Measurements from ENCODE around the gene ANKS1B.
"Not testable (repeated sequence)": the region's sequence is repeated elsewhere in the genome, so short reads cannot be mapped to it uniquely, and the experiment has no call there.

ANKS1B gene

GRCh38 chr12:99759444-99759843, 225.3 kb downstream of the ANKS1B start:
- no peak for DNase-seq (ENCODE audit: low read depth in 2 of 2)

GRCh38 chr12:99758997-99759396, 225.7 kb downstream of the ANKS1B start:
- DNase-seq (ENCODE audit: low read depth in 2 of 2): no peak

- no peak for DNase-seq (ENCODE audit: low read depth in 2 of 2)
Observed at GRCh38 chr12:99752740-99753139, 232.0 kb downstream of the ANKS1B start.

GRCh38 chr12:99746538-99746937, 238.2 kb downstream of the ANKS1B start:
- DNase-seq (ENCODE audit: low read depth in 2 of 2): no peak

- DNase-seq (ENCODE audit: low read depth in 2 of 2): no peak
Observed at GRCh38 chr12:99745895-99746294, 238.8 kb downstream of the ANKS1B start.

GRCh38 chr12:99745121-99745520, 239.6 kb downstream of the ANKS1B start:
- no peak for DNase-seq (ENCODE audit: low read depth in 2 of 2)

- DNase-seq (ENCODE audit: low read depth in 2 of 2): no peak
Observed at GRCh38 chr12:99736760-99737269, 247.9 kb downstream of the ANKS1B start.

- no peak for DNase-seq (ENCODE audit: low read depth in 2 of 2)
Observed at GRCh38 chr12:99732131-99732530, 252.6 kb downstream of the ANKS1B start.

GRCh38 chr12:99722690-99723486, 261.8 kb downstream of the ANKS1B start:
- DNase-seq (ENCODE audit: low read depth in 2 of 2): no peak

- DNase-seq (ENCODE audit: low read depth in 2 of 2): no peak
Observed at GRCh38 chr12:99721715-99722275, 262.9 kb downstream of the ANKS1B start.

- DNase-seq (ENCODE audit: low read depth in 2 of 2): not testable (repeated sequence)
Observed at GRCh38 chr12:99720083-99720465, 264.7 kb downstream of the ANKS1B start.

- not testable (repeated sequence) for DNase-seq (ENCODE audit: low read depth in 2 of 2)
Observed at GRCh38 chr12:99719411-99720082, 265.2 kb downstream of the ANKS1B start.

- not testable (repeated sequence) for DNase-seq (ENCODE audit: low read depth in 2 of 2)
Observed at GRCh38 chr12:99715841-99716510, 268.8 kb downstream of the ANKS1B start.

GRCh38 chr12:99714921-99715320, 269.8 kb downstream of the ANKS1B start:
- not testable (repeated sequence) for DNase-seq (ENCODE audit: low read depth in 2 of 2)

- DNase-seq (ENCODE audit: low read depth in 2 of 2): no peak
Observed at GRCh38 chr12:99713946-99714520, 270.7 kb downstream of the ANKS1B start.

- no peak for DNase-seq (ENCODE audit: low read depth in 2 of 2)
Observed at GRCh38 chr12:99712281-99712680, 272.5 kb downstream of the ANKS1B start.

- no peak for DNase-seq (ENCODE audit: low read depth in 2 of 2)
Observed at GRCh38 chr12:99711246-99711645, 273.5 kb downstream of the ANKS1B start.

- DNase-seq (ENCODE audit: low read depth in 2 of 2): no peak
Observed at GRCh38 chr12:99709619-99710018, 275.1 kb downstream of the ANKS1B start.

GRCh38 chr12:99709116-99709515, 275.6 kb downstream of the ANKS1B start:
- DNase-seq (ENCODE audit: low read depth in 2 of 2): no peak

GRCh38 chr12:99707883-99708282, 276.9 kb downstream of the ANKS1B start:
- DNase-seq (ENCODE audit: low read depth in 2 of 2): no peak

- no peak for DNase-seq (ENCODE audit: low read depth in 2 of 2)
Observed at GRCh38 chr12:99706736-99707473, 277.8 kb downstream of the ANKS1B start.
